GM21786 (cell line): ENCODE data around the gene NEGR1.

Experiments
- ATAC-seq: cut with Tn5 transposase; IDR thresholded peaks from one replicate; pipeline ENCODE4 v1.9.1; 2021; ENCODE audit not compliant: unreplicated experiment

The NEGR1 gene

DNA sequence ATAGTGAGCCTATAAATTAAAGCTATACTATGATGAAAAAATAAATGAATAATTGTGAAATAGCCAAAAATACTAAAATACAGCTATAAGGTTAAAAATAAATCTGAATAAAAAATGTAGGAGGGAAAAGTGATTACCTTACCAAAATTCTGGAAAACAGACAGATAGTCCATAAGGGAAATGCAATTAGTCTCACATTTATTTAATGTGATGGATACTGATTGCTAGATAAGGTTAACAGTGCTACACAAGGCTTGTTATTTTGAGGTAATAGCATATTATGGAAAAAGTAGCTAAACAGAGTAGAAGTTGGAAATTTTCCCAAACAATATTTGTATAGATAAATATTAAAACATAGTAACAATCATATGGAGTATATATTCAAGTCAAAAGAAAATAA is 413.0 kb downstream of the NEGR1 start:
- no peak for ATAC-seq

DNA sequence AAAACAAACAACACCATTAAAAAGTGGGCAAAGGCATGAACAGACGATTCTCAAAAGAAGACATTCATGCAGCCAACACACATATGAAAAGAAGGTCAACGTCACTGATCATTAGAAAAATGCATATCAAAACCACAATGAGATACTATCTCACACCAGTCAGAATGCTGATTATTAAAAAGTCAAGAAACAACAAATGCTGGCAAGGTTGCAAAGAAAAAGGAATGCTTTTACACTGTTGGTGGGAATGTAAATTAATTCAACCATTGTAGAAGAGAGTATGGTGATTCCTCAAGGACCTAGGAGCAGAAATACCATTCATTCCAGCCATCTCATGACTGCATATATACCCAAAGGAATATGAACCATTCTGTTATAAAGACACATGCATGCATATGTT is 419.6 kb downstream of the NEGR1 start:
- ATAC-seq, result no peak

- ATAC-seq, result no peak
Observed at GRCh38 chr1:71861022-71861421, 421.3 kb downstream of the NEGR1 start.

DNA sequence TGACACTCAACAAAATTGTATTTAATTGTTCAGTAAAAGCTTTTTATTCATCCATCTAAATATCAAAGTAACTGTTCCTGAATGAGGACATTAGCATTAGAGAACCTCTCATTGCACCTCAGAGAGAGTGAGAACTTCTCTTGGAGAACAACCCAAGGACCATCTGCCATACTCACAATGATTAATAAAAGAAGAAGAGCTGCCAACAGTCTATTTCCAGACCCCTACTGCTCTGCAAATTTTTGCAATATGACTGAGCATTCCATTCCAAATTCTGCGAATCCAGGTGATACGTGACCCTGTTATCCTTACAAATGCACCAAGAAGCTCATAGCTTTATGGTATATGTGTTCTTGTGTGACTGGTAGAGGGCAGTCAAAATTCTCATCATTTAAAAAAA is 422.5 kb downstream of the NEGR1 start:
- ATAC-seq, result no peak

DNA sequence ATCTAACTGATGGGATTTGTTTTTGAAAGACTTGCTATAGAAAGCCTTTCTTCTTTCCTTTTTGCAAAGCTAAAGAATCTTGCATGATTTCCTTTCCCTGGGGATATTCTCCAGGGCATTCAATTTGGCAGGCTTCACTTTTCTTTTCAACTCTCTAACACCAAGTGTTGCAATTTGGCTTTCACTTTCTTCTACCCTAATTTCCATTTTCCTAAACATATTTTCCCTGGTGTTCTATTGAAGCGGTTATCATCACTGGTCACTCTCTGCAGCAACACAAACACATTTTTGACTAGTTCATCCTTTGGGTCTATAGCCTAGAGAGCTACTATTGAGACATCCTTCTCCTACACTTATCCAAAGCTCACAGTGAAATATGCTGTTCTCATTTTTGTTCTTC is 424.5 kb downstream of the NEGR1 start:
- no peak for ATAC-seq

DNA sequence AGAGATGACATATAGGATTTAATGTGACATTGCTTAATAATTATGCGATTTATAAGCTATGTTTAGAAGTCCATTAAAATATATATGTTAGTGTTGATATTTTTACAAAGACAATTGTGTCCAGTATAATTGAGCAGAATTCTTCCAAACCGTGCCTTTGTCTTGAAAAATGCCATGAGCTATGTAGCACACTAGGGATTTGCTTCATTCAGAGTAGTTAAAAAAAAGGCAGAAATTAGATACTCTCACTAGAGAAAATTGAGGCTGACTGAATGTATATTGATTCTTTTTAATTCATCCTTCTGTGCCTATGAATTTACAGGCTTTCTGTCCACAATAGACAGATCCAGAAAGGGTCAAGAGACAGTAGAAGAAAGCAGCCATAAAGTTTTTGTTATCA is 429.0 kb downstream of the NEGR1 start:
- no peak for ATAC-seq

- ATAC-seq, result no peak
Observed at GRCh38 chr1:71850936-71851335, 431.4 kb downstream of the NEGR1 start.

DNA sequence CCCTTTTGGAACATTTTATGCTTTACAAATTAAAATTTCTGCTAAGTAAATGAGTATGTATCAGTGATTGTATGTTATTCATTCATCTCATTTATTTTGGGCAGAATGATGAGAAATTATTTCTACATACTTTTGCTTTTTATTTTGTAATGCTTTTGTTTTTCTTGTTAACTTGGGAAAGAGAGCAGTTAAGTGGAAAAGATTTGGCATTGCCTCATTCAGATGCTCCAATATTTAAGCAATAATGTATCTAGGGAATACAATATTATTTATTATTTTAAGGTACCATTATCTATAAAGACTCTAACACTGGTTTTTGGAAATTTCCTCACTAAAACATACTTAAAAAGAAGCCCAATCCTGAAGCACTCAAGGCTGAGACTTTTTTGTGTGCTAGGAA is 431.8 kb downstream of the NEGR1 start:
- no peak for ATAC-seq

DNA sequence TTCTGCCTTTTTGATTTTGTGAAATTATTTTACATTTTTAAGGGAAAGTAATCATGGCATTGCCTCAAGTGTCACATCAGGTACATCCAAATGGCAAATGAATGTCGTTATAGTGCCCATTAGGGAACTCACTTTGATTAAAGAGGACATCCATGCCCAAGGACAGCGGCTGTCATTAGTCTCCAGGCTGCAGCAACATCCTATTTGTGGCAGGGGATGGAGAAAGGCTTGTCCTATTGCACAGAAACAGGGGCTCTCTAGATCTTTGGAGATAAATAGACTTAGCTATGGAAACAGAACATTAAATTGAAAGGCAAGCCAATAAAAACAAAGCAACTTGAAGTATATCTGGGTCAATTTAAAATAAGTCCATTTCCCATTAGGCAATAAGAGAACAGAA is 439.3 kb downstream of the NEGR1 start:
- ATAC-seq, result no peak

DNA sequence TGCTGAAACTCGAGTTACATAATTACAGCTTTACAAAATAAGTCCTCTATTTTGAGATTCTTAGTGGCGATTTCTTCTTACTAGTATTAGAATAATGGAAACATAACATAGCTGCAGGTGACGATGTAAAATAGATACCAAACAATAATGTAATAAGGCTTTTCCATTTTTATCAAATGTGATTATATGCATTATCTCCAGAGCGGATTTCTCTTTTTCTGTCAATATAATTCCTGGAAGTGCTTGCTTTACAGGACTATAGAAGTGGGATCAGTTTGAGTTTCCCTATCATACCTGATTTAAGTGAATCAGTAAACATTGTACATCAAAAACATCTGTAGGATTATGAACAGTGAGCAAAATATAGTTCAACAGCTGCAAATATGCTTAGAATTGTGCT is 442.5 kb downstream of the NEGR1 start:
- no peak for ATAC-seq

GRCh38 chr1:71836904-71837303 is 445.4 kb downstream of the NEGR1 start:
- no peak for ATAC-seq

DNA sequence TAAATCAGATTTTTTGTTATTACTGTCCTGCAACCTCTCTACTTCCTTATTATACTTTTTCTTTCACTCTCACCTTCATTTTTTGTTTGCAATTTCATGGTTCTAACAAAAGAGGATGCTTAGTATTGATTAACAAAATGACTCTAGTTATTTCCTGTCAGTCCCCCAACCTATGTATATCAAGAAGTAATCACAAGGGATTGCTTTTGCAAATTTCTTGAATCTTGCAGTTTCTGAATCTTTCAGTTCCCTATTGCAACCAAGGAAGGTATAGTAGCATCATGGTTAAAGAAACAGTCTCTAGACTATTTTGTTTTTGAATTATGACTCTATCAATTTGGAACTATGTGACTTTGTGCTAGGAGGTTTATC is 446.9 kb downstream of the NEGR1 start:
- peak; percentile 83 for ATAC-seq

DNA sequence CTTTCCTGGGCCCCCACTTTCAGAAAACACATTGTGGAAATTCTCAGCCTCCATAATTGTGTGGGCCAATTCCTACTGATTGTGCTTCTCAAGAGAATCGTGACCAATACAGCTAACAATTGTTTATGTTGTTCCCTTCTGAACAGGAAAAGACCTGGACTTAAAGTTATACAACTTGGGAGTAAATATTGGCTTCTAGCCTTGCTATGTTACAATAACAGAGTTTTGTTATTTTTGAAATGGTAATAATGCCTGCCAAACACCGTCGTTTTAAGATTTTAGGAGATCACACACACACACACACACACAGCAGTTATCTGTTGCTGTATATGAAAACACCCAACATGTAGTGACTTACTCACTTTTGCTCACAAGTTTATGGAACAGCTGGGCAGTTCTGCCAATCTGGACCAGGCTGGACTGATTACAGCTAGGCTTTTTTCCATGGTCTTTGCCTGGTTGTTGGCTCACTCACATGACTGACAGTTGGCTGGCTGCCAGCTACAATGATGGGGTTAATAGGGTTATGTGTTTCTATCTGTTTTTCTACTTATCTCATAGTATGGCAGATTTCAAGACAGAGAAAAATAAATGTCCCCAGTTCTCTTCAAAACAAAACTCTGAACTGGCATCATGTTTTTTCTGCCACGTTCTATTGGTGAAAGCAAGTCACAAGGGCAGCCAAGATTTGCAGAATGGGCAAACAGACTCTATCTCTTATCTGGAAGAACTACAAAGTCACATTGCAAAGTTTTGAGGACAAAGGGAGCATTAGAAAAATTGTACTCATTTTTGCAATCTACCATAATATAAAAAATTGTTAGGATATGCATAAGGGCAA is 447.5 kb downstream of the NEGR1 start:
- peak; percentile 14 for ATAC-seq

DNA sequence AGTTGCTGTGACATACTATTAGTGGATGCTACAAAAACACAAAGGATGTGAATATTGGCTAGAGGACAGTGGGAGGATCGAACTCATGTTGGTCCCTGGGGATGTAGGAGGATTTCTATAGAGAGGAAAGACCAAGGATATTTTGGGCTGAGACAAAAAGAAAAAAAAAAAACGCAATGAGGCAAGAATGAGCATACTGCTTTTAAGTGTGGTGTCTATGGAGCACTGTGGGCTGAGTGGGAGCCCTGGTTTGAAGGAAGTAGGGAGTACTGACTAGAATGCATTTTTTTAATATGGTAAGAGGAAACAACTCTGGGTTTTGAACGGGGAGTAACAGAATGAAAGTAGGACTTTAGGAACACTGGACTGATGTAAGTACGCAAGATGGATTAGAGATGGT is 450.7 kb downstream of the NEGR1 start:
- no peak for ATAC-seq

- ATAC-seq, result no peak
Observed at GRCh38 chr1:71829346-71829745, 453.0 kb downstream of the NEGR1 start.

DNA sequence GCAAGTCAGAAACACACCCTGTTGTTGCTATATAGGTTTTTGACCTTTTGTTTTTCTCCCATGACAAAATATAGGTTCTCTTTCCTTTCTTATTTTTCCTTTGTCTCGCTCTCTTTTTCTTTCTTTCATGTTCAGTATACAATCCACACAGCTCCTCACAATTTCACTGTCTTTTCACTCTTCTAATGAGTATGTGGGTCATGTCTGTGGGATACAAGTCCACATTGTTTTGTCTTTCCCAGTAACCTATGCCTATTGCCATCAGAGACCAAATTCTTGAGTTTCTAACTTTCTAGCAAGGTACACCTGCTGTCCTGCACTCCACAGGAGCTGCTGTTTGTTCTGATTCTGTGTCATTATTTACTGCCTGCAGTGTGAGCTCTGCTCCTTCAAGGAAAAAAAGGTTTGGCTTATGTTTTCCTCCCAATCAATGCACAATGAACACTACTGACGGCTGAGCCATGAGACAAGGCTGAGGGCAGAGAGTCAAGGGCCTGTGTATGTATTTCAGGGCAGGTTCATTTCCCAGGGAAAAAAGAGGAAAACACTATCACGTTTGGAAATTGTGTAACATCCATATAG is 453.8 kb downstream of the NEGR1 start:
- no peak for ATAC-seq

DNA sequence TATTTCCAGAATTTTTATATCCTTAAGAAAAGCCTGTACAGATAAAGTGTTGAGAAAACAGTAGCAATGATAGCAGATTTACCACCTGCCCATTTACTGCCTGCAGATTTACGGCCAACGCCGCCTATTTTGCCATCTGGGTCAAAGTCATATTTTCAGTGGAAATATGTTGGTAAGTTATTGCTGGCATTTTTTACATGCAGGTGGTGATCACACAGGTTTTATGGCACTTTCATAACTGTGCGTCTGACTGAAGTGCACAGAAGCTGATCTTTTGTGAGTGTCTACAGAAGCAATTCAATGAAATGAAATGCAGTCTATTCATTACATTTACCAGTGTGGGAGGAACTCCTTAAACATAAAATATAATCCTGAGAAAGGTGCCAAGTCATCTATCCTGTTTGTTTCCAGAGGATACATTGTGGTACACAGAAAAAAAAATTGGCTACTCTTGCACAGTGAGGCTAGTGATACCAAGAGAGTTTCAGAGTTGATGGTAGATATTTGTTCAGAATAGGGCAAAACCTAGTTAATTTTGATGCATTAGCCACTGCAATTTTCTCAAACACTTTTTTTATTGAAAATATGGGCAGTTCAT is 458.5 kb downstream of the NEGR1 start:
- ATAC-seq, result no peak

DNA sequence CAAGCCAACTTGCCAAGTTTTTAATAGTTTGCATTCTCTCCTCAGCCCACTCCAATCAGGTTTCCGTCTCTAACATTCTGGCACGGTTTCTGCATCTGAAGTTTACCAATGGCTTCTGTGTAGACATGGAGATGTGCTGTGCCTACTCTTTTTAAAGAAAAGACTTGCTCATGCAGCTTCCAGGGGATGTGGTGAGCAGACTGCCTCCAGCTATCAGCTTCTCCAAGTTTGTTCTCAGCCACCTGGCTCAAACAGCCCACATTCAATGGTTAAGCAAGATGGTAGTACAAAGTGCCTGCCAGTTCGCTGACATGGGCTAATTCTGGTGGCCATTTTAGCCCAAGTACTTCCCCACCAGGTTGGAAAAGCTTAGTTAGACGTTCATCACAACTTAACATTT is 465.3 kb downstream of the NEGR1 start:
- no peak for ATAC-seq

GRCh38 chr1:71809085-71809484 is 473.3 kb downstream of the NEGR1 start:
- no peak for ATAC-seq

- no peak for ATAC-seq
Observed at GRCh38 chr1:71804140-71804539, 478.2 kb downstream of the NEGR1 start.

- no peak for ATAC-seq
Observed at GRCh38 chr1:71796006-71796405, 486.3 kb downstream of the NEGR1 start.

GRCh38 chr1:71792264-71792663 is 490.1 kb downstream of the NEGR1 start:
- ATAC-seq, result no peak
